Endothelial cell of hepatic sinusoid (primary cell): ENCODE results near the gene BRAF.
"Not testable (repeated sequence)": the region's sequence is repeated elsewhere in the genome, so short reads cannot be mapped to it uniquely, and the experiment has no call there.

Experiments
- in situ Hi-C: cut with HindIII; loops from 2 replicates; pipeline ENCODE4 v1.10.0; 2017; ENCODE audit warnings: low sequenced_read_pairs

Gene BRAF

DNA sequence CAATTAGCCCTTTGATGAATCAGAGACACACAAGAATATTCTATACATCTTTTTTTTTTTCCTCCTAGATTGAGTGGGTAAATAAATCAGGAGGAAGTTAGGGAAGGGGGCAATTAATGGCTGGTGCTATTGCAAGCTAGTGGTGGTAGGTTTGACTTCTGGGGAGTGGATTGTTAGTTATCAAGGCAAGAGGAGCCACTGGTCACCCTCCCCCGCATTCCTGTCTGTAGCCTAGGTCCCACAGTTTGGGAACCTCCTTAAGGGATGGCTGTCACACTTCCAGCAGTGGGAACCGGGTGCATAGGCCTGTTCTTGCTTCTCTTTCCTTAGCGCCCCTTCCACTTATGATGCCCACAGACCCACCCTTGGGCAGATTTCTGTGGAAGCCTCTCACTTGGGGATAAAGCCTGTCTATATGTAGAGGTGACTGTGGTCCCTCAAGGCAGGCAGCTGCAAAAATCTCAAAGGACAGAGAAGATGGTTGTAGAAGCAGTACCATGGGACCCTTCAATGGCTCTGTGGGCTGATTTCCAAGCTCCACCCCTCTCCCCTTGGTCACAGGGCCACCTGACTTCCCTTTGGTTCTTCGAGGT, 254.3 kb downstream of the BRAF start:
- in situ Hi-C loops, result no loop called here

- in situ Hi-C loops, result not testable (repeated sequence)
Measured at GRCh38 chr7:140669862-140670261, 254.9 kb downstream of the BRAF start.

DNA sequence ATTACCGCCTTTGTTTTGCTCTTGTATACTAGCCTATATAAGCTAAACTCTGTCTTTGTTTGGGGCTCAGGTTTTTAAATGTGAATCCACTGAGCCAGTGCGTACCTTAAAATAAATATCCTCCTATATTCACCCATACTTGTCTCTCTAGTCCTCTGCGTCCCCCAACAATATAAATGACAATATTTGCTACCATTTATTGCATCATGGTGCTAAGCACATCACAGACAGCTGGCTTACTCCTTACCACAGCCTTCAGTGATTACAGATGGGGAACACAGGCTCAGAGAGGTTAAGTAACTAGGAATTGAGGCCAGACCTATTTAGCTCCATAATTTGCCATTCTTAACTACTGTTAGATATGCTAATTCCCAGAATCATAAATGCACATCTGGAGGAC, 255.4 kb downstream of the BRAF start:
- in situ Hi-C loops, result no loop called here
